Muscle of leg (tissue), 11 donors: Measurements from ENCODE around the gene ATG9B. TPM values are rescaled to one million over a fixed set of nuclear protein-coding genes. Genes with fewer than 3 reads are reported as not detected.
"Not testable (repeated sequence)": the region's sequence is repeated elsewhere in the genome, so short reads cannot be mapped to it uniquely, and the experiment has no call there.

Source experiments
- DNase-seq: peaks from one replicate; pipeline ENCODE4 v3.0.0; 2013
- H3K27ac ChIP-seq: one replicate; pipeline ENCODE4 v1.5.1; 2013; ENCODE audit warnings: mild to moderate bottlenecking, low read length, control low read depth
- H3K27me3 ChIP-seq: one replicate; pipeline ENCODE4 v1.6.1; 2013; ENCODE audit warnings: low read length; ENCODE audit not compliant: control insufficient read depth, insufficient read depth
- H3K36me3 ChIP-seq: one replicate; pipeline ENCODE4 v1.6.1; 2013; ENCODE audit warnings: low read length; ENCODE audit not compliant: control insufficient read depth, insufficient read depth
- H3K4me1 ChIP-seq: one replicate; pipeline ENCODE4 v1.6.1; 2013; ENCODE audit warnings: low read length; ENCODE audit not compliant: control insufficient read depth, insufficient read depth
- H3K4me3 ChIP-seq: one replicate; pipeline ENCODE4 v1.5.1; 2013; ENCODE audit warnings: low read length, control low read depth
- H3K9me3 ChIP-seq: replicated peaks from 2 replicates; pipeline ENCODE4 v1.6.1; 2013; ENCODE audit warnings: low read depth, low read length; ENCODE audit not compliant: control insufficient read depth
- WGBS: methylation state at CpG from one replicate; pipeline ENCODE4 v1.1.5; 2013; ENCODE audit warnings: missing lambda C conversion rate; ENCODE audit not compliant: insufficient coverage; 5-methylcytosine and 5-hydroxymethylcytosine counted together
- polyA plus RNA-seq, 8 donors: library from polyadenylated mRNA; unstranded; fragments of 120-200 nt; gene quantifications; one replicate each; pipeline versions ENCODE4 v1.2.1 to v1.2.3, GENCODE V29; 2013; ENCODE audit warnings: inconsistent platforms in 1 of 8, low replicate concordance in 1 of 8; ENCODE audit not compliant: insufficient read length in 8 of 8, insufficient read depth in 1 of 8
- total RNA-seq: library from RNA; stranded (reverse); fragments of 120-200 nt; gene quantifications from one replicate; pipeline ENCODE4 v1.2.4, GENCODE V29; 2013

The ATG9B gene
- total and polyA plus RNA-seq, 9 donors = 0.22 to 3.0 (median 1.4) TPM

- 39% methylated on average over 21 of the region's 22 CpGs for WGBS
- no peak within 1 kb of the TSS for H3K4me3 ChIP-seq
- H3K27me3 ChIP-seq = peaks cover 13% of the 10 kb centered on the region
- no peaks in the 10 kb centered on the region for H3K9me3 ChIP-seq
- H3K4me1 ChIP-seq = peaks cover 45% of the 10 kb centered on the region
- H3K36me3 ChIP-seq = peaks cover 20% of the 10 kb centered on the region
- H3K27ac ChIP-seq = peak within 1 kb of the TSS; percentile 4
- no peak for DNase-seq
These were observed 23.9 kb upstream of the ATG9B start, which contains the start of gene ASIC3 for GRCh38 chr7:151047976-151048815. ASIC3 (plus strand) TSS chr7:151048531; CDS start chr7:151048886, 355 bp downstream.

- H3K36me3 ChIP-seq = peaks cover 32% of the 10 kb centered on the region
- H3K27ac ChIP-seq = peak overlapping the region; percentile 39
- H3K9me3 ChIP-seq = no peaks in the 10 kb centered on the region
- peaks cover 12% of the 10 kb centered on the region for H3K27me3 ChIP-seq
- no peak overlapping the region for H3K4me3 ChIP-seq
- 29% methylated on average over 7 of the region's 14 CpGs for WGBS
- DNase-seq = peak; percentile 71
- peaks cover 45% of the 10 kb centered on the region for H3K4me1 ChIP-seq
These were observed 22.6 kb upstream of the ATG9B start for GRCh38 chr7:151046603-151047573.

- WGBS = 90% methylated on average over 4 of the region's 9 CpGs
- peaks cover 11% of the 10 kb centered on the region for H3K27me3 ChIP-seq
- peaks cover 43% of the 10 kb centered on the region for H3K4me1 ChIP-seq
- H3K36me3 ChIP-seq = peaks cover 37% of the 10 kb centered on the region
- DNase-seq = no peak
- no peak overlapping the region for H3K27ac ChIP-seq
- no peaks in the 10 kb centered on the region for H3K9me3 ChIP-seq
- H3K4me3 ChIP-seq = no peak overlapping the region
These were observed 21.7 kb upstream of the ATG9B start for GRCh38 chr7:151045967-151046366.

- peaks cover 37% of the 10 kb centered on the region for H3K36me3 ChIP-seq
These were observed 21.0 kb upstream of the ATG9B start for GRCh38 chr7:151045262-151045661.

GRCh38 chr7:151043959-151044358, 19.7 kb upstream of the ATG9B start:
- peaks cover 39% of the 10 kb centered on the region for H3K36me3 ChIP-seq

More at GRCh38 chr7:151045262-151045661, 21.0 kb upstream of the ATG9B start:
- peaks cover 39% of the 10 kb centered on the region for H3K4me1 ChIP-seq
- H3K9me3 ChIP-seq = no peaks in the 10 kb centered on the region
- no peak overlapping the region for H3K4me3 ChIP-seq
- no peak overlapping the region for H3K27ac ChIP-seq
- no peak for DNase-seq
- 55% methylated on average over 7 of the region's 11 CpGs for WGBS
- H3K27me3 ChIP-seq = peaks cover 4% of the 10 kb centered on the region

GRCh38 chr7:151043449-151043848, 19.2 kb upstream of the ATG9B start:
- Histone ChIP-seq H3K4me1 (peaks cover 49% of the 10 kb centered on the region), H3K36me3 (peaks cover 41% of the 10 kb centered on the region)
- H3K27ac ChIP-seq, H3K9me3 ChIP-seq, H3K27me3 ChIP-seq, DNase-seq, H3K4me3 ChIP-seq: not testable (repeated sequence)
- WGBS = 90% methylated on average over 9 of the region's 10 CpGs

More at GRCh38 chr7:151043959-151044358, 19.7 kb upstream of the ATG9B start:
- Histone ChIP-seq H3K27me3 (no peaks in the 10 kb centered on the region), H3K27ac (no peak overlapping the region), H3K4me1 (peaks cover 48% of the 10 kb centered on the region), H3K9me3 (no peaks in the 10 kb centered on the region), H3K4me3 (no peak overlapping the region)
- WGBS = 94% methylated on average over 13 of the region's 20 CpGs
- DNase-seq = no peak

GRCh38 chr7:151040616-151041375, 16.5 kb upstream of the ATG9B start:
- no peak for DNase-seq
- 86% methylated on average over 29 of the region's 30 CpGs for WGBS
- H3K4me1 ChIP-seq = peaks cover 23% of the 10 kb centered on the region
- peaks cover 53% of the 10 kb centered on the region for H3K36me3 ChIP-seq
- no peak overlapping the region for H3K4me3 ChIP-seq
- no peaks in the 10 kb centered on the region for H3K27me3 ChIP-seq
- H3K9me3 ChIP-seq = no peaks in the 10 kb centered on the region
- no peak overlapping the region for H3K27ac ChIP-seq

GRCh38 chr7:151039850-151040548, 15.7 kb upstream of the ATG9B start:
- no peaks in the 10 kb centered on the region for H3K9me3 ChIP-seq
- 53% methylated on average over 12 of the region's 18 CpGs for WGBS
- no peak overlapping the region for H3K4me3 ChIP-seq
- no peak overlapping the region for H3K27ac ChIP-seq
- H3K36me3 ChIP-seq = peaks cover 52% of the 10 kb centered on the region
- H3K4me1 ChIP-seq = peaks cover 15% of the 10 kb centered on the region
- no peaks in the 10 kb centered on the region for H3K27me3 ChIP-seq
- DNase-seq = no peak
